ENCODE results near the gene MRPL52. TPM values are rescaled to one million over a fixed set of nuclear protein-coding genes. Genes with fewer than 3 reads are reported as not detected.
A peak's percentile ranks its signal among the peaks of the same experiment; 100 is the strongest.

Gene MRPL52
- total and polyA plus RNA-seq, 2 of the 13 experiments (the other 11 are each of a cell fraction or from before 2014, with no cell fraction given): 118 to 329 TPM

DNA sequence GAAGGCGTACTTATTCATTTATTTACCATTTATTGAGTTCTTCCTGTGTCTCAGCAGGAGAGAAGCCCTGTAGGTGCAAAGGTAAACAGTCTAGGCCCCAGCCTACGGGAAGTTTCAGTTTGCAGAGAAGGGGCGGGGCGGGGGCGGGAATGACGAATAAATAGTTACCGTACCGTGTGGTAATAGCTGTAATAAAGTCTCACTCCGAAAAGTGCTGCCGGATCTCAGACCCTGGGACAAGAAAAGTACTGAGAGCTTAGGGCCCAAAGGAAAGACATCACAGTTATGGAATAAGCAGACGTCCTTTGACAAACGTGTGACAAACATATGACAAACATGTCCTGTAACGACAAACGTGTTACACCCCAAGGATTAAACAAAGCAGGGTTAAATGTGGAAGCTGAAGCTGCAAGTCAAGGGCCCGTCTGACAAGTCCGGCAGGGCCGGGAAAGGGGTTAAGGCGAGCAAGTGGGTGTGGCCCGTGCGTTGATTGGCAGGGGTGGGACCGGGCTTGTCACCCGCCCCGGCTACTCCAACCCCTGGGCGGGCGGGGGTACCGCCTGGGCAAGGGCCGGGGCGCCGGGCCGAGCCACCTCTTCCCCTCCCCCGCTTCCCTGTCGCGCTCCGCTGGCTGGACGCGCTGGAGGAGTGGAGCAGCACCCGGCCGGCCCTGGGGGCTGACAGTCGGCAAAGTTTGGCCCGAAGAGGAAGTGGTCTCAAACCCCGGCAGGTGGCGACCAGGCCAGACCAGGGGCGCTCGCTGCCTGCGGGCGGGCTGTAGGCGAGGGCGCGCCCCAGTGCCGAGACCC, 41.7 kb downstream of the MRPL52 start, which contains the start of gene LRP10 (continued):
- TF ChIP-seq, protein P1, sequence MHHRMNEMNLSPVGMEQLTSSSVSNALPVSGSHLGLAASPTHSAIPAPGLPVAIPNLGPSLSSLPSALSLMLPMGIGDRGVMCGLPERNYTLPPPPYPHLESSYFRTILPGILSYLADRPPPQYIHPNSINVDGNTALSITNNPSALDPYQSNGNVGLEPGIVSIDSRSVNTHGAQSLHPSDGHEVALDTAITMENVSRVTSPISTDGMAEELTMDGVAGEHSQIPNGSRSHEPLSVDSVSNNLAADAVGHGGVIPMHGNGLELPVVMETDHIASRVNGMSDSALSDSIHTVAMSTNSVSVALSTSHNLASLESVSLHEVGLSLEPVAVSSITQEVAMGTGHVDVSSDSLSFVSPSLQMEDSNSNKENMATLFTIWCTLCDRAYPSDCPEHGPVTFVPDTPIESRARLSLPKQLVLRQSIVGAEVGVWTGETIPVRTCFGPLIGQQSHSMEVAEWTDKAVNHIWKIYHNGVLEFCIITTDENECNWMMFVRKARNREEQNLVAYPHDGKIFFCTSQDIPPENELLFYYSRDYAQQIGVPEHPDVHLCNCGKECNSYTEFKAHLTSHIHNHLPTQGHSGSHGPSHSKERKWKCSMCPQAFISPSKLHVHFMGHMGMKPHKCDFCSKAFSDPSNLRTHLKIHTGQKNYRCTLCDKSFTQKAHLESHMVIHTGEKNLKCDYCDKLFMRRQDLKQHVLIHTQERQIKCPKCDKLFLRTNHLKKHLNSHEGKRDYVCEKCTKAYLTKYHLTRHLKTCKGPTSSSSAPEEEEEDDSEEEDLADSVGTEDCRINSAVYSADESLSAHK (CRISPR knock-in tag; IDR thresholded peaks at IDR 0.05; ENCODE audit: borderline replicate concordance): peak; percentile 83; the same call in 1 of the 2 replicates
- TF ChIP-seq BCL6 (CRISPR knock-in tag; IDR thresholded peaks at IDR 0.05): peak; percentile 92
- TF ChIP-seq ZNF256 (CRISPR knock-in tag; conservative IDR thresholded peaks at IDR 0.05): peak; percentile 96
- 0 out of 2 replicates have a peak, but pooled peaks have one; percentile 78 for TF ChIP-seq ZNF776 (CRISPR knock-in tag; IDR thresholded peaks at IDR 0.05)
- TF ChIP-seq MTF2 (CRISPR knock-in tag; IDR thresholded peaks at IDR 0.05; ENCODE audit: borderline replicate concordance): no peak; the same call in 1 of the 2 replicates
- TF ChIP-seq HMGA1 (CRISPR knock-in tag; conservative IDR thresholded peaks at IDR 0.05): no peak
- peak; percentile 79; the same call in 1 of the 2 replicates for TF ChIP-seq MED1 (CRISPR knock-in tag; IDR thresholded peaks at IDR 0.05)
- peak; percentile 88 for TF ChIP-seq ZSCAN25 (CRISPR knock-in tag; IDR thresholded peaks at IDR 0.05)
- TF ChIP-seq MLLT10 (CRISPR knock-in tag; IDR thresholded peaks at IDR 0.05): no peak
- TF ChIP-seq, protein P2, sequence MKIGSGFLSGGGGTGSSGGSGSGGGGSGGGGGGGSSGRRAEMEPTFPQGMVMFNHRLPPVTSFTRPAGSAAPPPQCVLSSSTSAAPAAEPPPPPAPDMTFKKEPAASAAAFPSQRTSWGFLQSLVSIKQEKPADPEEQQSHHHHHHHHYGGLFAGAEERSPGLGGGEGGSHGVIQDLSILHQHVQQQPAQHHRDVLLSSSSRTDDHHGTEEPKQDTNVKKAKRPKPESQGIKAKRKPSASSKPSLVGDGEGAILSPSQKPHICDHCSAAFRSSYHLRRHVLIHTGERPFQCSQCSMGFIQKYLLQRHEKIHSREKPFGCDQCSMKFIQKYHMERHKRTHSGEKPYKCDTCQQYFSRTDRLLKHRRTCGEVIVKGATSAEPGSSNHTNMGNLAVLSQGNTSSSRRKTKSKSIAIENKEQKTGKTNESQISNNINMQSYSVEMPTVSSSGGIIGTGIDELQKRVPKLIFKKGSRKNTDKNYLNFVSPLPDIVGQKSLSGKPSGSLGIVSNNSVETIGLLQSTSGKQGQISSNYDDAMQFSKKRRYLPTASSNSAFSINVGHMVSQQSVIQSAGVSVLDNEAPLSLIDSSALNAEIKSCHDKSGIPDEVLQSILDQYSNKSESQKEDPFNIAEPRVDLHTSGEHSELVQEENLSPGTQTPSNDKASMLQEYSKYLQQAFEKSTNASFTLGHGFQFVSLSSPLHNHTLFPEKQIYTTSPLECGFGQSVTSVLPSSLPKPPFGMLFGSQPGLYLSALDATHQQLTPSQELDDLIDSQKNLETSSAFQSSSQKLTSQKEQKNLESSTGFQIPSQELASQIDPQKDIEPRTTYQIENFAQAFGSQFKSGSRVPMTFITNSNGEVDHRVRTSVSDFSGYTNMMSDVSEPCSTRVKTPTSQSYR (CRISPR knock-in tag; IDR thresholded peaks at IDR 0.05; ENCODE audit: borderline replicate concordance): peak; percentile 93
- 0 out of 2 replicates have a peak, but pooled peaks have one; percentile 75 for TF ChIP-seq ZSCAN22 (CRISPR knock-in tag; IDR thresholded peaks at IDR 0.05)
- peak; percentile 68; the same call in 1 of the 2 replicates for TF ChIP-seq GPN1 (CRISPR knock-in tag; IDR thresholded peaks at IDR 0.05; ENCODE audit: borderline replicate concordance)
- peak; percentile 81 for TF ChIP-seq RXRB (CRISPR knock-in tag; IDR thresholded peaks at IDR 0.05; ENCODE audit: borderline replicate concordance)
- no peak for TF ChIP-seq GTF2F1 (IDR thresholded peaks at IDR 0.05; ENCODE audit: low read length)
- TF ChIP-seq, protein P3, sequence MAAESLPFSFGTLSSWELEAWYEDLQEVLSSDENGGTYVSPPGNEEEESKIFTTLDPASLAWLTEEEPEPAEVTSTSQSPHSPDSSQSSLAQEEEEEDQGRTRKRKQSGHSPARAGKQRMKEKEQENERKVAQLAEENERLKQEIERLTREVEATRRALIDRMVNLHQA (CRISPR knock-in tag; IDR thresholded peaks at IDR 0.05): no peak
- TF ChIP-seq, protein P4, sequence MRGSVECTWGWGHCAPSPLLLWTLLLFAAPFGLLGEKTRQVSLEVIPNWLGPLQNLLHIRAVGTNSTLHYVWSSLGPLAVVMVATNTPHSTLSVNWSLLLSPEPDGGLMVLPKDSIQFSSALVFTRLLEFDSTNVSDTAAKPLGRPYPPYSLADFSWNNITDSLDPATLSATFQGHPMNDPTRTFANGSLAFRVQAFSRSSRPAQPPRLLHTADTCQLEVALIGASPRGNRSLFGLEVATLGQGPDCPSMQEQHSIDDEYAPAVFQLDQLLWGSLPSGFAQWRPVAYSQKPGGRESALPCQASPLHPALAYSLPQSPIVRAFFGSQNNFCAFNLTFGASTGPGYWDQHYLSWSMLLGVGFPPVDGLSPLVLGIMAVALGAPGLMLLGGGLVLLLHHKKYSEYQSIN (CRISPR knock-in tag; IDR thresholded peaks at IDR 0.05; ENCODE audit: borderline replicate concordance): no peak
- TF ChIP-seq MEF2D (CRISPR knock-in tag; IDR thresholded peaks at IDR 0.05): peak; percentile 97
- no peak; the same call in 1 of the 2 replicates for TF ChIP-seq ZNF674 (CRISPR knock-in tag; IDR thresholded peaks at IDR 0.05; ENCODE audit: low read depth)
- TF ChIP-seq, protein P5, sequence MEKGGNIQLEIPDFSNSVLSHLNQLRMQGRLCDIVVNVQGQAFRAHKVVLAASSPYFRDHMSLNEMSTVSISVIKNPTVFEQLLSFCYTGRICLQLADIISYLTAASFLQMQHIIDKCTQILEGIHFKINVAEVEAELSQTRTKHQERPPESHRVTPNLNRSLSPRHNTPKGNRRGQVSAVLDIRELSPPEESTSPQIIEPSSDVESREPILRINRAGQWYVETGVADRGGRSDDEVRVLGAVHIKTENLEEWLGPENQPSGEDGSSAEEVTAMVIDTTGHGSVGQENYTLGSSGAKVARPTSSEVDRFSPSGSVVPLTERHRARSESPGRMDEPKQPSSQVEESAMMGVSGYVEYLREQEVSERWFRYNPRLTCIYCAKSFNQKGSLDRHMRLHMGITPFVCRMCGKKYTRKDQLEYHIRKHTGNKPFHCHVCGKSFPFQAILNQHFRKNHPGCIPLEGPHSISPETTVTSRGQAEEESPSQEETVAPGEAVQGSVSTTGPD (CRISPR knock-in tag; IDR thresholded peaks at IDR 0.05): peak; percentile 77
- TF ChIP-seq REXO4 (CRISPR knock-in tag; IDR thresholded peaks at IDR 0.05; ENCODE audit: borderline replicate concordance): 0 out of 2 replicates have a peak, but pooled peaks have one; percentile 65
- peak; percentile 93 for TF ChIP-seq PITX1 (CRISPR knock-in tag; IDR thresholded peaks at IDR 0.05)

All from HepG2 (cell line).